Endothelial cell of umbilical vein (primary cell): ENCODE data around the gene PPM1H. TPM values are rescaled to one million over a fixed set of nuclear protein-coding genes. Genes with fewer than 3 reads are reported as not detected.

Experiments used
- BruUV-seq: library from RNA; stranded (reverse); fragments of 400-500 nt; replicated peaks from 2 replicates; lab custom pipeline; 2021; lab: Mats Ljungman, UMichigan
- CTCF ChIA-PET: fragments of 300-600, 350-600 bp; sonication (Branson Sonifier 250); formaldehyde crosslinking; loops from one replicate; lab custom pipeline; 2021; ENCODE audit warnings: antibody characterized with exemption, inconsistent platforms; lab: Charles Lee
- POLR2A ChIA-PET: fragments of 300-600, 350-600 bp; sonication (Branson Sonifier 250); formaldehyde crosslinking; loops from one replicate; lab custom pipeline; 2021; ENCODE audit warnings: antibody characterized with exemption, inconsistent platforms; lab: Charles Lee
- DNase-seq: peaks from one replicate; pipeline ENCODE4 v3.0.0-alpha.2; 2011; ENCODE audit warnings: low read depth, low spot score
- FAIRE-seq: peaks from 2 replicates; lab custom pipeline; 2011; peaks lifted over from hg19 to GRCh38; lab: Jason Lieb, UNC
- H2AFZ ChIP-seq: 2 replicates; pipeline ENCODE4 v1.6.0; 2012; ENCODE audit warnings: low read depth, low read length, control low read depth, inconsistent platforms
- H3K27ac ChIP-seq: 2 replicates; pipeline ENCODE4 v1.5.1; 2011; ENCODE audit warnings: low read depth, mild to moderate bottlenecking, control low read depth, low read length, moderate library complexity; ENCODE audit not compliant: insufficient read depth
- H3K27me3 ChIP-seq, 2 experiments: 2 replicates each; pipeline versions ENCODE4 v1.6.0 to v1.6.1; 2011; ENCODE audit warnings: low read length in 2 of 2, mixed read lengths in 1 of 2; ENCODE audit not compliant: control insufficient read depth in 2 of 2, insufficient read depth in 2 of 2
- H3K36me3 ChIP-seq, 2 experiments: 2 replicates in 1 of 2; 3 replicates in 1 of 2; pipeline ENCODE4 v1.5.1; 2011; ENCODE audit warnings: low read length in 2 of 2, mild to moderate bottlenecking in 1 of 2, moderate library complexity in 1 of 2; ENCODE audit not compliant: control insufficient read depth in 2 of 2, insufficient read depth in 2 of 2; ENCODE audit errors: extremely low read depth in 1 of 2
- H3K4me1 ChIP-seq: 3 replicates; pipeline ENCODE4 v1.5.1; 2011; ENCODE audit warnings: mild to moderate bottlenecking, low read length; ENCODE audit not compliant: control insufficient read depth, insufficient read depth; ENCODE audit errors: extremely low read depth
- H3K4me2 ChIP-seq: 2 replicates; pipeline ENCODE4 v1.6.1; 2011; ENCODE audit warnings: low read length, control low read depth, mixed read lengths; ENCODE audit not compliant: insufficient read depth
- H3K4me3 ChIP-seq, 3 experiments: fragments of 200-600 bp in 1 of 3; sonication (generic), shearing (Covaris generic) in 1 of 3; replicated peaks in 1 of 3; 2 replicates each; pipeline ENCODE4 v1.5.1; 2011 to 2016; ENCODE audit warnings: control low read depth in 3 of 3, low read length in 3 of 3, mild to moderate bottlenecking in 2 of 3, inconsistent platforms in 1 of 3, low read depth in 1 of 3, moderate library complexity in 1 of 3; ENCODE audit not compliant: insufficient read depth in 1 of 3
- H3K79me2 ChIP-seq: 2 replicates; pipeline ENCODE4 v1.6.0; 2012; ENCODE audit warnings: low read length, inconsistent platforms; ENCODE audit not compliant: control insufficient read depth, insufficient read depth
- H3K9ac ChIP-seq: replicated peaks from 2 replicates; pipeline ENCODE3; 2011; ENCODE audit warnings: low read length, control low read depth; ENCODE audit not compliant: insufficient read depth; ENCODE audit errors: extremely low read depth
- H3K9me1 ChIP-seq: replicated peaks from 3 replicates; pipeline ENCODE4 v1.6.0; 2011; ENCODE audit warnings: mild to moderate bottlenecking, low read length; ENCODE audit not compliant: control insufficient read depth, insufficient read depth; ENCODE audit errors: extremely low read depth
- H3K9me3 ChIP-seq: replicated peaks from 2 replicates; pipeline ENCODE4 v1.5.1; 2012; ENCODE audit warnings: low read length, inconsistent platforms; ENCODE audit not compliant: control insufficient read depth, insufficient read depth
- H4K20me1 ChIP-seq: replicated peaks from 2 replicates; pipeline ENCODE3; 2011; ENCODE audit warnings: mild to moderate bottlenecking, low read length; ENCODE audit not compliant: control insufficient read depth, insufficient read depth; ENCODE audit errors: extremely low read depth
- EZH2 ChIP-seq: IDR thresholded peaks from 2 replicates; pipeline ENCODE4 v1.6.1; 2012; ENCODE audit warnings: borderline replicate concordance, low read depth, mild to moderate bottlenecking, moderate library complexity, low read length, inconsistent platforms; ENCODE audit not compliant: severe bottlenecking
- FOS ChIP-seq: IDR thresholded peaks from 2 replicates; pipeline ENCODE4 v1.6.1; 2011; ENCODE audit warnings: mild to moderate bottlenecking, low read length, moderate library complexity, borderline replicate concordance; ENCODE audit not compliant: insufficient read depth
- GATA2 ChIP-seq: IDR thresholded peaks from 2 replicates; pipeline ENCODE4 v1.7.0; 2011; ENCODE audit warnings: low read depth, mild to moderate bottlenecking, moderate library complexity, mixed read lengths, low read length; ENCODE audit not compliant: insufficient read length, insufficient read depth
- JUN ChIP-seq: IDR thresholded peaks from 2 replicates; pipeline ENCODE4 v1.6.1; 2011; ENCODE audit warnings: borderline replicate concordance, low read depth; ENCODE audit not compliant: insufficient read length, insufficient read depth
- MYC ChIP-seq: IDR thresholded peaks from one replicate; pipeline ENCODE4 v1.6.1; 2011; ENCODE audit warnings: mild to moderate bottlenecking, low read depth, low read length
- POLR2A ChIP-seq: IDR thresholded peaks from 2 replicates; pipeline ENCODE4 v1.6.1; 2012; ENCODE audit warnings: low read depth, mild to moderate bottlenecking, control low read depth, low read length
- POLR2AphosphoS5 ChIP-seq: IDR thresholded peaks from 2 replicates; pipeline ENCODE4 v1.6.1; 2012; ENCODE audit warnings: low read depth, mild to moderate bottlenecking, control low read depth, low read length, moderate library complexity; ENCODE audit not compliant: insufficient read depth
- dilution Hi-C: fragments of 300-500 bp; cut with MboI; formaldehyde crosslinking; loops from one replicate; pipeline ENCODE4 v1.15.0; 2019; ENCODE audit warnings: low sequenced_read_pairs; ENCODE audit not compliant: extremely low pct_ligation_motif_present
- intact Hi-C: fragments of 100-400 bp; cut with micrococcal nuclease; formaldehyde crosslinking; loops from one replicate; pipeline ENCODE4 v1.10.0; 2022
- polyA plus RNA-seq, 4 experiments: library from polyadenylated mRNA; depleted of rRNA in 3 of 4; stranded (reverse) in 3 of 4; unstranded in 1 of 4; fragments of >200 nt; gene quantifications; 2 replicates each; pipeline versions ENCODE4 v1.2.1 to v1.2.3, GENCODE V29; 2011 to 2012; ENCODE audit warnings: missing spikeins in 1 of 4
- total RNA-seq: library from RNA; stranded (reverse); gene quantifications from 2 replicates; pipeline ENCODE4 v1.2.3, GENCODE V29; 2021
- TF ChIP-seq, protein P1 (sequence below), 2 donors: IDR thresholded peaks; 1 replicate in 1 of 2; 2 replicates in 1 of 2; pipeline ENCODE4 v1.5.1; 2011; ENCODE audit warnings: low read length in 2 of 2, mild to moderate bottlenecking in 2 of 2, moderate library complexity in 2 of 2, control low read depth in 1 of 2, inconsistent platforms in 1 of 2, low read depth in 1 of 2; ENCODE audit not compliant: insufficient read depth in 1 of 2; ENCODE audit errors: extremely low read depth in 1 of 2
- TF ChIP-seq, protein P2 (sequence below): IDR thresholded peaks from 2 replicates; pipeline ENCODE4 v1.6.1; 2011; ENCODE audit not compliant: insufficient read depth, insufficient read length

The PPM1H gene
- total and polyA plus RNA-seq, 2 donors (not counting 3 experiments of a cell fraction or from before 2014, with no cell fraction given): 1.0 to 7.2 TPM

DNA sequence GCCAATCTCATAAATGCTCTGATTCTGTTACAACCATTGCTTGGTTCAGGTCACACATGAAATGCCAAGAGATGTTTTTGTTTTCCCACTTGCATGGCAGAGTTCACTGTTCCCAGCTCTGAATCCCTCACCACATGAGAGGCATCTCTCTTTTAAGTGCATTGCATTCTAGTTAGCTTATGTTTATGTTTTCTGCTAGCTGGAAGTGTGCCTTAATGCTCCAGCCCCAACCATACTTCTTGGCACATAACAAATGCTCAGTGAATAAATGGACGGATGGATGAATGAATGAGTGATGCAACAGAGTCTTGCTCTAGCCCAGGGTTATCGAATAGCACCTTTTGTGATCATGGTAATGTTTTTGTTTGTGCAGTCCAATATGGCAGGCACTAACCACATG lies 197.3 kb downstream of the PPM1H start:
- no peak overlapping the region for H3K27ac ChIP-seq
- ChIA-PET CTCF (interaction anchor here (1.1 kb wide), 1 partner anchor 57 kb away, joined by 3 read pairs; no protein-coding TSS in a partner anchor), POLR2A (no interaction called here)
- intact Hi-C loops (no loop called here), dilution Hi-C loops (no loop called here)
- H2AFZ ChIP-seq: no peak overlapping the region
- no peaks in the 10 kb centered on the region for H3K27me3 ChIP-seq
- DNase-seq (no peak), FAIRE-seq (no peak)
- no peaks in the 10 kb centered on the region for H3K9me1 ChIP-seq
- H3K36me3 ChIP-seq: no peaks in the 10 kb centered on the region
- TF ChIP-seq POLR2A: no peak
- no peak for TF ChIP-seq GATA2
- TF ChIP-seq, protein P1, sequence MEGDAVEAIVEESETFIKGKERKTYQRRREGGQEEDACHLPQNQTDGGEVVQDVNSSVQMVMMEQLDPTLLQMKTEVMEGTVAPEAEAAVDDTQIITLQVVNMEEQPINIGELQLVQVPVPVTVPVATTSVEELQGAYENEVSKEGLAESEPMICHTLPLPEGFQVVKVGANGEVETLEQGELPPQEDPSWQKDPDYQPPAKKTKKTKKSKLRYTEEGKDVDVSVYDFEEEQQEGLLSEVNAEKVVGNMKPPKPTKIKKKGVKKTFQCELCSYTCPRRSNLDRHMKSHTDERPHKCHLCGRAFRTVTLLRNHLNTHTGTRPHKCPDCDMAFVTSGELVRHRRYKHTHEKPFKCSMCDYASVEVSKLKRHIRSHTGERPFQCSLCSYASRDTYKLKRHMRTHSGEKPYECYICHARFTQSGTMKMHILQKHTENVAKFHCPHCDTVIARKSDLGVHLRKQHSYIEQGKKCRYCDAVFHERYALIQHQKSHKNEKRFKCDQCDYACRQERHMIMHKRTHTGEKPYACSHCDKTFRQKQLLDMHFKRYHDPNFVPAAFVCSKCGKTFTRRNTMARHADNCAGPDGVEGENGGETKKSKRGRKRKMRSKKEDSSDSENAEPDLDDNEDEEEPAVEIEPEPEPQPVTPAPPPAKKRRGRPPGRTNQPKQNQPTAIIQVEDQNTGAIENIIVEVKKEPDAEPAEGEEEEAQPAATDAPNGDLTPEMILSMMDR (IDR thresholded peaks at IDR 0.05; ENCODE audit: extremely low read depth in 1 of 2, insufficient read depth in 1 of 2, low read depth in 1 of 2, low read length in 2 of 2): no peak
- no peak overlapping the region for H3K4me2 ChIP-seq
- H3K4me1 ChIP-seq: peaks cover 13% of the 10 kb centered on the region
- no peak overlapping the region for H3K4me3 ChIP-seq
- no TSS peak for BruUV-seq
- no peaks in the 10 kb centered on the region for H3K79me2 ChIP-seq
- no peaks in the 10 kb centered on the region for H3K9me3 ChIP-seq
- no peaks in the 10 kb centered on the region for H4K20me1 ChIP-seq
- H3K9ac ChIP-seq: no peak overlapping the region

DNA sequence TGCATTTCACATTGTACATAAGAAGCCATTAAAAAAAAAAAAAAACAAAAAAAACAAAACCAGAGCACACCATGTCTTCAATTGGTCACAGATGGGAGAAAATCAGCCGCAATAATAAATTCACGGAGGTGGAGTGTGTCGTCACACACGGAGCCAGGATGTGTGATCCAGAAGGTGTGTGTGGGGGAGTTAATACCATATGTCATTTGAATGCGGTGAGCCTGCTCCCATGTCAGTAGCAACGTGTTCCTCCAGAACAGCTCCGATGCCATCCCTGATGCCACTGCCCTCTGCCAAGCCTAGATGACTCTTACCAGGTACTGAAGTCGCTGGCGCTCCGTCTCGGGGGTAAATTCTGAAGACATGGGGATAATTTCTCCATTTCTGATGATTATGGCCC lies 197.8 kb downstream of the PPM1H start:
- Histone ChIP-seq H3K4me3 (no peak overlapping the region), H3K9ac (no peak overlapping the region), H3K27me3 (no peaks in the 10 kb centered on the region), H3K4me2 (no peak overlapping the region), H3K4me1 (peaks cover 17% of the 10 kb centered on the region), H2AFZ (no peak overlapping the region), H4K20me1 (no peaks in the 10 kb centered on the region), H3K27ac (no peak overlapping the region), H3K36me3 (no peaks in the 10 kb centered on the region), H3K79me2 (no peaks in the 10 kb centered on the region), H3K9me1 (no peaks in the 10 kb centered on the region), H3K9me3 (no peaks in the 10 kb centered on the region)
- intact Hi-C loops (no loop called here), dilution Hi-C loops (no loop called here)
- DNase-seq (no peak), FAIRE-seq (no peak)
- TF ChIP-seq, protein P2, sequence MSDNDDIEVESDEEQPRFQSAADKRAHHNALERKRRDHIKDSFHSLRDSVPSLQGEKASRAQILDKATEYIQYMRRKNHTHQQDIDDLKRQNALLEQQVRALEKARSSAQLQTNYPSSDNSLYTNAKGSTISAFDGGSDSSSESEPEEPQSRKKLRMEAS: no peak
- TF ChIP-seq, protein P1 (IDR thresholded peaks at IDR 0.05; ENCODE audit: extremely low read depth in 1 of 2, insufficient read depth in 1 of 2, low read depth in 1 of 2, low read length in 2 of 2): no peak
- no peak for TF ChIP-seq MYC
- no peak for TF ChIP-seq EZH2
- TF ChIP-seq POLR2AphosphoS5: no peak
- no peak for TF ChIP-seq POLR2A
- no peak for TF ChIP-seq JUN
- no peak for TF ChIP-seq FOS
- BruUV-seq: no TSS peak
- ChIA-PET POLR2A (no interaction called here), CTCF (no interaction called here)
